GM18505 (cell line): Measurements from ENCODE around the gene GBF1.

ENCODE experiments used
- ATAC-seq: cut with Tn5 transposase; IDR thresholded peaks from one replicate; pipeline ENCODE4 v1.9.1; 2021; ENCODE audit not compliant: unreplicated experiment
- POLR2A ChIP-seq: IDR thresholded peaks from 4 replicates; pipeline ENCODE4 v1.6.1; 2011; ENCODE audit warnings: borderline replicate concordance; ENCODE audit not compliant: insufficient read depth, insufficient read length; ENCODE audit errors: extremely low read depth

Gene GBF1

GRCh38 chr10:102222797-102223196, 22.5 kb upstream of the GBF1 start:
- no peak for ATAC-seq

GRCh38 chr10:102225646-102226541, 19.4 kb upstream of the GBF1 start, which contains the start of gene ELOVL3:
Gene ELOVL3 (plus strand): TSS chr10:102226299. CDS start chr10:102226549, 250 bp downstream.
- TF ChIP-seq POLR2A: no peak
- peak; percentile 67 for ATAC-seq

More at GRCh38 chr10:102222797-102223196, 22.5 kb upstream of the GBF1 start:
- TF ChIP-seq POLR2A: no peak

- TF ChIP-seq POLR2A: no peak
- no peak for ATAC-seq
Measured at GRCh38 chr10:102226542-102226870, 18.8 kb upstream of the GBF1 start.

- no peak for TF ChIP-seq POLR2A
- ATAC-seq: no peak
Measured at GRCh38 chr10:102227050-102227449, 18.3 kb upstream of the GBF1 start.

GRCh38 chr10:102229810-102230263, 15.5 kb upstream of the GBF1 start:
- TF ChIP-seq POLR2A: no peak
- ATAC-seq: no peak

- no peak for TF ChIP-seq POLR2A
- no peak for ATAC-seq
Measured at GRCh38 chr10:102230264-102230860, 15.0 kb upstream of the GBF1 start.

GRCh38 chr10:102230861-102231356, 14.4 kb upstream of the GBF1 start:
- ATAC-seq: no peak
- TF ChIP-seq POLR2A: no peak

GRCh38 chr10:102231357-102232318, 13.7 kb upstream of the GBF1 start:
- no peak for TF ChIP-seq POLR2A
- no peak for ATAC-seq

GRCh38 chr10:102233997-102234396, 11.3 kb upstream of the GBF1 start:
- no peak for ATAC-seq
- TF ChIP-seq POLR2A: no peak

- no peak for ATAC-seq
- no peak for TF ChIP-seq POLR2A
Measured at GRCh38 chr10:102234888-102235597, 10.3 kb upstream of the GBF1 start.

- no peak for TF ChIP-seq POLR2A
- no peak for ATAC-seq
Measured at GRCh38 chr10:102235598-102235920, 9.8 kb upstream of the GBF1 start.

GRCh38 chr10:102236006-102236405, 9.3 kb upstream of the GBF1 start:
- ATAC-seq: no peak

GRCh38 chr10:102237711-102238252, 7.5 kb upstream of the GBF1 start:
- no peak for TF ChIP-seq POLR2A
- no peak for ATAC-seq

More at GRCh38 chr10:102236006-102236405, 9.3 kb upstream of the GBF1 start:
- TF ChIP-seq POLR2A: no peak

- ATAC-seq: no peak
- no peak for TF ChIP-seq POLR2A
Measured at GRCh38 chr10:102240467-102241031, 4.8 kb upstream of the GBF1 start.
